TTC549 (cell line): ENCODE measurements around the gene GALNT18.

ENCODE experiments used
- FAIRE-seq: peaks from 2 replicates; lab custom pipeline; 2012; peaks lifted over from hg19 to GRCh38; lab: Jason Lieb, UNC

The GALNT18 gene

GRCh38 chr11:11262171-11262920 lies 359.5 kb downstream of the GALNT18 start:
- FAIRE-seq, result no peak

GRCh38 chr11:11261629-11262028 lies 360.2 kb downstream of the GALNT18 start:
- FAIRE-seq, result no peak

GRCh38 chr11:11260903-11261302 lies 360.9 kb downstream of the GALNT18 start:
- no peak for FAIRE-seq

- FAIRE-seq, result no peak
Measured at GRCh38 chr11:11253995-11254394, 367.8 kb downstream of the GALNT18 start.

GRCh38 chr11:11253497-11253896 lies 368.3 kb downstream of the GALNT18 start:
- no peak for FAIRE-seq

GRCh38 chr11:11252403-11252802 lies 369.4 kb downstream of the GALNT18 start:
- FAIRE-seq, result no peak

GRCh38 chr11:11251394-11251970 lies 370.3 kb downstream of the GALNT18 start:
- no peak for FAIRE-seq

GRCh38 chr11:11250470-11250869 lies 371.3 kb downstream of the GALNT18 start:
- FAIRE-seq, result no peak

- FAIRE-seq, result no peak
Measured at GRCh38 chr11:11247576-11247975, 374.2 kb downstream of the GALNT18 start.

- no peak for FAIRE-seq
Measured at GRCh38 chr11:11247086-11247485, 374.7 kb downstream of the GALNT18 start.

GRCh38 chr11:11246166-11246565 lies 375.6 kb downstream of the GALNT18 start:
- no peak for FAIRE-seq

- FAIRE-seq, result no peak
Measured at GRCh38 chr11:11245453-11245852, 376.4 kb downstream of the GALNT18 start.

- FAIRE-seq, result no peak
Measured at GRCh38 chr11:11244470-11245080, 377.2 kb downstream of the GALNT18 start.

- no peak for FAIRE-seq
Measured at GRCh38 chr11:11243590-11244469, 378.0 kb downstream of the GALNT18 start.

- FAIRE-seq, result no peak
Measured at GRCh38 chr11:11243209-11243589, 378.6 kb downstream of the GALNT18 start.

- FAIRE-seq, result no peak
Measured at GRCh38 chr11:11241284-11241683, 380.5 kb downstream of the GALNT18 start.

- FAIRE-seq, result no peak
Measured at GRCh38 chr11:11239959-11240358, 381.8 kb downstream of the GALNT18 start.

GRCh38 chr11:11237070-11237832 lies 384.6 kb downstream of the GALNT18 start:
- FAIRE-seq, result no peak

- FAIRE-seq, result no peak
Measured at GRCh38 chr11:11236498-11237059, 385.2 kb downstream of the GALNT18 start.

- FAIRE-seq, result no peak
Measured at GRCh38 chr11:11231763-11232162, 390.0 kb downstream of the GALNT18 start.

GRCh38 chr11:11230802-11231562 lies 390.8 kb downstream of the GALNT18 start:
- no peak for FAIRE-seq
